ENCODE results near the gene CDH23. TPM values are rescaled to one million over a fixed set of nuclear protein-coding genes. Genes with fewer than 3 reads are reported as not detected.
A peak's percentile ranks its signal among the peaks of the same experiment; 100 is the strongest.

The CDH23 gene
- total and polyA plus RNA-seq, 2 donors from 2014 or later: 1.1 to 6.4 TPM

- Histone ChIP-seq H3K27me3 (ENCODE audit: control insufficient read depth, insufficient read depth, low read length) (no peaks in the 10 kb centered on the region), H3K27ac (ENCODE audit: low read depth in 2 of 2, low read length in 2 of 2) (no peak overlapping the region), H3K4me1 (ENCODE audit: control insufficient read depth in 2 of 3, insufficient read depth in 2 of 3, low read depth in 1 of 3, low read length in 3 of 3) (no peaks in the 10 kb centered on the region), H3K36me3 (ENCODE audit: control insufficient read depth in 2 of 3, insufficient read depth in 3 of 3, low read length in 3 of 3) (no peaks in the 10 kb centered on the region), H3K4me3 (ENCODE audit: low read length in 3 of 3) (no peak overlapping the region), H3K9me3 (ENCODE audit: control insufficient read depth in 2 of 3, insufficient read depth in 1 of 3, low read length in 3 of 3) (no peaks in the 10 kb centered on the region), H3K9ac (ENCODE audit: low read length in 3 of 3) (no peak overlapping the region)
- DNase-seq (peak in 1 of 5 donors; percentile 58), FAIRE-seq (no peak)
- TF ChIP-seq CTCF (IDR thresholded peaks at IDR 0.05; ENCODE audit: borderline replicate concordance, extremely low read depth, insufficient read depth): peak; percentile 24
- intact Hi-C loops (cut with DNase I): no loop called here
Measured at GRCh38 chr10:71647526-71648253, 251.0 kb downstream of the CDH23 start.

- H3K27ac ChIP-seq (ENCODE audit: low read depth in 2 of 2, low read length in 2 of 2): no peak overlapping the region
- no peak overlapping the region for H3K4me3 ChIP-seq (ENCODE audit: low read length in 3 of 3)
- no peaks in the 10 kb centered on the region for H3K36me3 ChIP-seq (ENCODE audit: control insufficient read depth in 2 of 3, insufficient read depth in 3 of 3, low read length in 3 of 3)
- H3K9me3 ChIP-seq (ENCODE audit: control insufficient read depth in 2 of 3, insufficient read depth in 1 of 3, low read length in 3 of 3): no peaks in the 10 kb centered on the region
- no peak for DNase-seq
- no peak for TF ChIP-seq CTCF (IDR thresholded peaks at IDR 0.05; ENCODE audit: borderline replicate concordance, extremely low read depth, insufficient read depth)
- no peaks in the 10 kb centered on the region for H3K27me3 ChIP-seq (ENCODE audit: control insufficient read depth, insufficient read depth, low read length)
- no peak overlapping the region for H3K9ac ChIP-seq (ENCODE audit: low read length in 3 of 3)
- H3K4me1 ChIP-seq (ENCODE audit: control insufficient read depth in 2 of 3, insufficient read depth in 2 of 3, low read depth in 1 of 3, low read length in 3 of 3): no peaks in the 10 kb centered on the region
- intact Hi-C loops (cut with DNase I): no loop called here
- no peak for FAIRE-seq
Measured at GRCh38 chr10:71648254-71648932, 251.7 kb downstream of the CDH23 start.

GRCh38 chr10:71648933-71649320 lies 252.2 kb downstream of the CDH23 start:
- no peak for TF ChIP-seq CTCF (IDR thresholded peaks at IDR 0.05; ENCODE audit: borderline replicate concordance, extremely low read depth, insufficient read depth)
- DNase-seq: no peak
- H3K36me3 ChIP-seq (ENCODE audit: control insufficient read depth in 2 of 3, insufficient read depth in 3 of 3, low read length in 3 of 3): no peaks in the 10 kb centered on the region
- H3K4me1 ChIP-seq (ENCODE audit: control insufficient read depth in 2 of 3, insufficient read depth in 2 of 3, low read depth in 1 of 3, low read length in 3 of 3): no peaks in the 10 kb centered on the region
- no peak overlapping the region for H3K4me3 ChIP-seq (ENCODE audit: low read length in 3 of 3)
- no peak overlapping the region for H3K27ac ChIP-seq (ENCODE audit: low read depth in 2 of 2, low read length in 2 of 2)
- H3K9me3 ChIP-seq (ENCODE audit: control insufficient read depth in 2 of 3, insufficient read depth in 1 of 3, low read length in 3 of 3): no peaks in the 10 kb centered on the region
- no peaks in the 10 kb centered on the region for H3K27me3 ChIP-seq (ENCODE audit: control insufficient read depth, insufficient read depth, low read length)
- H3K9ac ChIP-seq (ENCODE audit: low read length in 3 of 3): no peak overlapping the region
- FAIRE-seq: no peak
- intact Hi-C loops (cut with DNase I): no loop called here

All from kidney (tissue), 14 donors.